Measurements from ENCODE around the gene SWT1.
"Not testable (repeated sequence)": the region's sequence is repeated elsewhere in the genome, so short reads cannot be mapped to it uniquely, and the experiment has no call there.

SWT1 gene

DNA sequence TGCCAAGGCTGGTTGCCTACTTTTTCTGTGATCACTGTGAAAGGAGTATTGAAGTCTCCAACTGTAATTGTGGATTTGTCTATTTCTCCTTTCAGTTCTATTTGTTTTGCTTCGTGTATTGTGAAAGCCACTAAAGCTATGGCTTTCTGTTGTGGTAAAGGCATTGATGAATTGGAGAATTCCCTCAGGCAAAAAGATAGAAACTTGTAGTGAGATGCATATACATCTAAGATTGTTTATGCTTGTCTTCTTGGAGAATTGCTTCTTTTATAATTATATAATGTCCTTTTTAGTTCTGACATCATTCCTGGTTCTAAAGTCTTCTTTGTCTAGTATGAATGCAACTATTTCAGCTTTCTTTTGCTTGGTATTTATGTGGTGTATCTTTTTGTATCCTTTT lies 36.8 kb downstream of the SWT1 start:
- DNase-seq: no peak

DNA sequence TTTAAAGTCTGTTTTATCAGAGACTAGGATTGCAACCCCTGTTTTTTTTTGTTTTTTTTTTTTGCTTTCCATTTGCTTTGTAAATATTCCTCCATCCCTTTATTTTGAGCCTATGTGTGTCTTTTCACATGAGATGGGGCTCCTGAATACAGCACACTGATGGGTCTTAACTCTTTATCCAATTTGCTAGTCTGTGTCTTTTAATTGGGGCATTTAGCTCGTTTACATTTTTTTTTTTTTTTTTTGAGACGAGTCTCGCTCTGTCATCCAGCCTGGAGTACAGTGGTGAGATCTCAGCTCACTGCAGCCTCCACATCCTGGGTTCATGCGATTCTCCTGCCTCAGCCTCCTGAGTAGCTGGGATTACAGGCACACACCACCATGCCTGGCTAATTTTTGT lies 41.7 kb downstream of the SWT1 start:
- DNase-seq: not testable (repeated sequence)

DNA sequence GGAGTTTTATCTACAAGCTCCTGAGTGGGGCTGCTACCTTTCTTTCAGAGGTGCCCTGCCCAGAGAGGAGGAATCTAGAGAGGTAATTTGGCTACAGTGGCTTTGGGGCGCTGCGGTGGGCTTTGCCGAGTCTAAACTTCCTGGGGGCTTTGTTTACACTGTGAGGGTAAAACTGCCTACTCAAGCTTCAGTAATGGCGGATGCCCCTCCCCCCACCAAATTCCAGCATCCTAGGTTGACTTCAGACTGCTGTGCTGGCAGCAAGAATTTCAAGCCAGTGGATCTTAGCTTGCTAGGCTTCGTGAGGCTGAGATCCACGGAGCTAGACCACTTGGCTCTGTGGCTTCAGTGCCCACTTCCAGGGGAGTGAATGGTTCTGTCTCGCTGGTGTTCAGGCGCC lies 43.9 kb downstream of the SWT1 start:
- DNase-seq: no peak

DNA sequence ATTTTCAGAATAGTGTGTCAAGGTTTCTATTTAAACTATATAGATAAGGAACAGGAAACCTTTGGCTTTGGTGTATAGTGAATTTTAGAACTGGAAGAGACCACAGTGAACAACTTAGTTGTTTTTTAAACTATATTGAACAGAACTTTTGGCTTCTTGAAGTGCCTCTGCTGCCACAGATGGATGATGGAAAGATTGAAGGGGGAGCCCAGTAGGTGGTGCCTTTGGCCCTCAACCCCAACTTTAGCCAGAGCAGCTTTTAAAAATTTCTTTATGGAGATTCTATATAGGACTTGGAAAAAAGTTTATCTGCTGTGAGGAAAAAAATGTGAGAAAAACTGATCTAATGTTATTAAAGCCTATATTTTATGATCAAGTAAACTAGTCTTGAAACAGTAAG lies 50.2 kb downstream of the SWT1 start:
- no peak for DNase-seq

DNA sequence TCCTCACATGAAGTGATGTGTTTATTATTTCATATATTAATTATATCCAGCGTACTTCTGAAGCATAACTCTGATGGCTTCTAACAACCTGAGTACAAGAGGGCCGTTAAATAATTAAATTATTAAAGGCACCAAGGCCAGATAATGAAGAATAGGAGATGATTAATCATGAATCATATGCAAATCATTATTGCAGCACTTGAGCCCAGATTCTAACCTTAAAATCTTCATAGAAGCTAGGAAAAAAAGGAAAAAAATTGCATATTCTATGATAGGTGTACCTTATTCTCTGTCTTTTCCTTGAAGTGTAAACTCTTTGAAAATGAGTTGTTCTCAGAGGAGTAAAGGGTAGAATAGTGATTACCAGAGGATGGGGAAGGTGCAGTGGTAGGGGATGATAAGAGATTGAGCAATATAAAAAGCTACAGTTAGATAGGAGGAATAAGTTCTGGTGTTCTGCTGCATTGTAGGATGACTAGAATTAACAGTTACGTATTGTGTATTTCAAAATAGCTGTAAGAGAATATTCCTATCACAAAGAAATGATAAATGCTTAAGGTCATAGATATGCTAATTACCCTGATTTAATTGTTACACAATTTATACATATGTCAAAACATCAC lies 51.1 kb downstream of the SWT1 start:
- no peak for DNase-seq

DNA sequence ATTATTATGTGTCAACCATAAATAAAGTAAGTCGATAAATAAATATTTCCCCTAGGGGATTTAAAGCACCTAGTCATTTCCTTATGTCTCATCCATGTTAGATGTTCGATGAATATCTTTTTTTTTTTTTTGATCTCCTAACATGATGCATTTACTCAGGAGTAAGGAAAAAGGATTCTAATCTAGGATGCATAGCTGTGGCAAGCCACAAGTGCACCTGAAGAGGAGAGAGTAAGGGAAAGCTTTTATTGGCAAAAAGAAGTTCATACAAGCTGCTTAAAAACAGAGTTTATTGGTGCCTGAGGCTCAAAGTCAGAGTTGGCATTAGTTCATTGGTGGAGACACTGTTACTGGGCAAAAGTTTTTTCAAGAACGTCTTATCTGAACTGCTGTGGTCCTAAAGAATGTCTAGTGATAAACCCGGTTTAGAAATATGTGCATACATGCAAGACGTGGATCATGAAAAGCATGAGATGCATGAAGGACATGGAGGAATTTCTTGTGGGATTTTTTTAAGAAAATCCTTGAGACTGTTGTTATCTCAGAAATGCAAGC lies 51.7 kb downstream of the SWT1 start:
- DNase-seq: no peak

DNA sequence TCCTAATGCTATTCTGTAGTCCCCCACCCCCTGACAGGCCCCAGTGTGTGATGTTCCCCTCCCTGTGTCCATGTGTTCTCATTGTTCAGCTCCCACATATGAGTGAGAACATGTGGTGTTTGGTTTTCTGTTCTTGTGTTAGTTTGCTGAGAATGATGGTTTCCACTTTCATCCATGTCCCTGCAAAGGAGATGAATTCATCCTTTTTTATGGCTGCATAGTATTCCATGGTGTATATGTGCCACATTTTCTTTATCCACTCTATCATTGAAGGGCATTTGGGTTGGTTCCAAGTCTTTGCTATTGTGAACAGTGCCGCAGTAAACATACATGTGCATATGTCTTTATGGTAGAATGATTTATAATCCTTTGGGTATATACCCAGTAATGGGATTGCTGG lies 52.4 kb downstream of the SWT1 start:
- not testable (repeated sequence) for DNase-seq

DNA sequence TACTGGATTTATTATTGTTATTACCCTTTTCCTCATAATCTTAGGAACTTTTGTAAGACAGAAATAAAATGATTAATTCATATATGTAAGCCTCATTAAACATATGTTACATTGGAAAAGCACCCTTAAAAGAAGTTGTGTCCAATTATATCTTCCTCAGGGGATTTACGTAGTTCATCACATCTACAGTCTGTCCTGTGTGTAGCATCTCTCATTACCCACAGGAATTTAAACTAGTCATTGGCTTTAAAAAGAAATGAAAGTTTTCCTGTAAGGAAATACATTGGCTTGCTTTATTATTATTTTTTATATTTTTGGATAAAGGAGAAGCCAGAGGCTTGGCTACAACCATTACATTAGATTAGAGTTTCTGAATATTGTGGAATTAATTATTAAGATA lies 56.1 kb downstream of the SWT1 start:
- no peak for DNase-seq

DNA sequence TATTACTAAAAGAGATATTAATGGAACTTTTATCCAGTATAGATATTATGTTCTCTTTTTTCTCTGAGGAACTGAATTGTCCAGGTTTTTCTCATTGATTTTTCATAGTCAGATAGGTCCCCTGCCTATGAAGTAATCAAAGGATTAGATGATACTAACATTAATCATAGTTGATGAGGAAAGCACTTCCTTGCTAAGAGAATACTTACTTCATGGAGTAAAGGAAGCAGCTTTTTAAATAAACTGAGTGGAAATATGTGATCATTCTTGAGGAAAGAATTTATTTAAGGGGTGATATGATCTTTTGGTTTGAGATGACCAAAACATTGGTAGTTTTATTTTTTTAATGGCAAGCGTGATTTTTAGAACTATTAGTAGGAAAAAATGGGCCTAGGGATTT lies 58.9 kb downstream of the SWT1 start:
- no peak for DNase-seq

DNA sequence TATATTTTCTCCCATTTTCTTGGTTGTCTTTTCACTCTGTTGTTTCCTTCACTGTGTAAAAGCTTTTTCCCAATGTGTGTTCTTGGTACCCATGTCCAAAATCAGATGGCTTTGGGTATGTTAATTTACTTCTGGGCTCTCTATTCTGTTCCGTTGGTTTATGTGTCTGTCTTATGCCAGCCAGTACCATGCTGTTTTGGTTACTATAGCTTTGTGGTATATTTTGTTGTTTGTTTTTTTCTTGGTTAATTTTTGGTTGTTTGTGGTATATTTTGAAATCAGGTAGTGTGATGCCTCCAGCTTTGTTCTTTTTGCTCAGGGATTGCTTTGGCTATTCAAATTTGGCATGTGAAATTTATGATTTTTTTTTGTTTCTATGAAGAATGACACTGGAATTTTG lies 67.2 kb downstream of the SWT1 start:
- no peak for DNase-seq

DNA sequence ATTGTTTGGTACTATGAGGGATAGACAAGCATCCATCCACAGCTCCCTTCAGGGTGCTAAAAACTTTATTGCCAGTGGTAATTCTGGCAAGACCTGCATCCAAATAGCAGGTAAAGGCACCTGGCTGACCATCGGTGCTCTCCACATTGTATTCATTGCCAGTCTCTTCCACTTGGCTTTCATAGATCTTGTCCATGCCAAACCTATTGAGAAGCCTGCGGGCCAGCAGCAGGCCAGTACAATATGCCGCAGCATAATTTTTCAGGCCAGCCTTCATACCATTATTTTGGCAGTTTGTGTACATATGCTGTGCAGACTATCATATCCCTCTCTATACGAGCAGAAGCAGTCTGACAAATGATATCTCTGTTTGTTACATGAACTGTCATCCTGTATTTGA lies 70.2 kb downstream of the SWT1 start:
- DNase-seq: no peak

DNA sequence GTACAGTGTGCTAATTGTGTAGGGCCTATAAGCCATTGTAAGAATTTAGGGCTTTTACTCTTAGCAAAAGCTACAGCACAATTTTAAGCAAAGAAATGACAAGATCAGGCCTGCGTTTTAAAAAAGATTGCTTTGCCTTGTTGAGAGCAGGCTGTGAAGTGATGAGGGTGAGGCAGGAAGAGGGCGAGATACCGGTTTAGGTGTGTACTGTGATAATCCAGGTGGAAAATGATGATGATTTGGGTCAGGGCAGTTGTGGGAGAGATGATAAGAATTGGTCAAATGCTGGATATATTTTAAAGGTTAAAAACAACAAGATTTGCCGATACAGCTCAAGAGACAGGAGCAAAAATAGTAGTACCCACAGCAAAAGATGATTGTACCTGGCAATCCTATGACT lies 72.0 kb downstream of the SWT1 start:
- no peak for DNase-seq

DNA sequence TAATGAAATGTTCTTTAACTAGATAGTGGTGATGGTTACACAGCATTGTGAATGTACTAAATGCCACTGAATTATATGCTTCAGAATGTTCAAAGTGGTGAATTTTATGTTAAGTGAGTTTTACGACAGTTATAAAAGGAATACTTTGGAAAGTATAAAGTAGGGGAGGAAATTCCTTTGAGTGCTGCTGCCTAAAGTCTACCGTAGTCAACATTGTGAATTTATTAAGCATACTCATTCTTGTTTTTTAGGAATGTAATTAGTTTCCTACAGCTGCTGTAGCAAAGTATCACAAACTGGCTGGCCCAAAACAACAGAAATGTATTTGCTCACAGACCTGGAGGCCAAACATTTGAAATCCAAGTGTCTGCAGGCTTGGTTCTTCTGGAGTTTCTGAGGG lies 73.0 kb downstream of the SWT1 start:
- no peak for DNase-seq

DNA sequence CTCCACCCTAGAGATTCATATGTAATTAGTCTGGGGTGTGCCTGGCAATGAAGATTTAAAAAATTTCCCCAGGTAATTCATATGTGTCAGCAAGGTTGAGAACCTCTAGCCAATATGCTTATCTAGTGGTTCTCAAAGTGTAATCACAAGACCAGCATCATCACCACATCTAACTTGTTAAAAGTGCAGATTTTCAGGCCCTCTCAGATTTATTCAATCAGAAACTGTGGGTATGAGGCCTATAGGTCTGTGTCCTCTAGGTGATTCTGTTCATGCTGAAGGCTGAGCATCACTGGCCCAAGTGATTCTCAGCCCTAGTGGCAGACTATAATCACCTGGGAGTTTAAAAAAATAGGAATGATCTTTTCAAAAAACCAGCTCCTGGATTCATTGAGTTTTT lies 75.9 kb downstream of the SWT1 start:
- no peak for DNase-seq

DNA sequence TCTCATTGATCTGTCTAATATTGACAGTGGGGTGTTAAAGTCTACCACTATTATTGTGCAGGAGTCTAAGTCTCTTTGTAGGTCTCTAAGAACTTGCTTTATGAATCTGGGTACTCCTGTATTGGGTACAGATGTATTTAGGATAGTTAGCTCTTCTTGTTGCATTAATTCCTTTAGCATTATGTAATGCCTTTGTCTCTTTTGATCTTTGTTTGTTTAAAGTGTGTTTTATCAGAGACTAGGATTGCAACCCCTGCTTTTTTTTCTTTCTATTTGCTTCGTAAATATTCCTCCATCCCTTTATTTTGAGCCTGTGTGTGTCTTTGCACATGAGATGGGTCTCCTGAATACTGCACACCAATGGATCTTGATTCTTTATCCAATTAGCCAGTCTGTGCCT lies 77.2 kb downstream of the SWT1 start:
- DNase-seq: not testable (repeated sequence)

DNA sequence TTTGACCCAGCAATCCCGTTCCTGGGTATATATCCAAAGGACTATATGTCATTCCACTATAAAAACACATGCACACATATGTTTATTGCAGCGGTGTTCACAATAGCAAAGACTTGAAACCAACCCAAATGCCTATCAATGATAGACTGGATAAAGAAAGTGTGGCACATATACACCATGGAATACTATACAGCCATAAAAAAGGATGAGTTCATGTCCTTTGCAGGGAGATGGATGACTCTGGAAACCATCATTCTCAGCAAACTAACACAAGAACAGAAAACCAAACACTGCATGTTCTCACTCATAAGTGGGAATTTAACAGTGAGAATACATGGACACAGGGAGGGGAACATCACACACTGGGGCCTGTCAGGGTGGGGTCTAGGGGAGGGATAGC lies 80.2 kb downstream of the SWT1 start:
- DNase-seq: not testable (repeated sequence)

DNA sequence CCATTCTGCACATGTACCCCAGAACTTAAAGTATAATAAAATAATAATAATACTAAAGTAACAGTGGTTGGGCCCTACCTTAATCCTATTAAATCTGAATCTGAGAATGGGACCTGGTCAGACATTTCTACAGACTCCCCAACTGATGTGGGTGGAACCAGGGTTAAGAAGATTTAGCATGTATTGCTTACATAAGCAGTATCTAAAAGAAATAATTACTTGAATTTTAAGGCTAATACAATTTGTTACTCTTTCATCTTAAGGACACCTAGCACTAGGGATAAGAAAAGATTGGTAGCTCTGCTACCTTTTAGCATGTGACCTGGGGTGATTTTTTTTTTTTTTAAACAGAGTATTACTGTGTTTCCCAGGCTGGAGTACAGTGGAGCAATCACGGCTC lies 80.7 kb downstream of the SWT1 start:
- no peak for DNase-seq

DNA sequence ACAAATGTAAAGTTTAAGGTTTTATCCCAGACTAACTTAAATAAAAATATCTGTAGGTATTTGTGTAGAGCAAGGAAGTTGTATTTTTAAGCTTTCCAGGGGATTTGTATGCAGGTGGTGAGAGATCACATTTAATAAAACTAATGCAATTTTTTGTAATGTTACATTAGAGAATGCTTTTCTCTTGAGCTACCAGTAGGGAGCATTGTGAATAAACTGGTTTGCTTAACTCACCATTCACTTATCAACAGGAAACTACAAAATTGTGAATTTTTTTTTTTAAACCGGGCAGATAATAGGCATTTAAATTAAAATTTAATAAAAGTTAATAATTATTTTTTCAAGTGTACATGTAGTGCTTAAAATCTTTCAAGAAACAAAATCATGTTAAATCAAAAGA lies 81.5 kb downstream of the SWT1 start:
- no peak for DNase-seq

DNA sequence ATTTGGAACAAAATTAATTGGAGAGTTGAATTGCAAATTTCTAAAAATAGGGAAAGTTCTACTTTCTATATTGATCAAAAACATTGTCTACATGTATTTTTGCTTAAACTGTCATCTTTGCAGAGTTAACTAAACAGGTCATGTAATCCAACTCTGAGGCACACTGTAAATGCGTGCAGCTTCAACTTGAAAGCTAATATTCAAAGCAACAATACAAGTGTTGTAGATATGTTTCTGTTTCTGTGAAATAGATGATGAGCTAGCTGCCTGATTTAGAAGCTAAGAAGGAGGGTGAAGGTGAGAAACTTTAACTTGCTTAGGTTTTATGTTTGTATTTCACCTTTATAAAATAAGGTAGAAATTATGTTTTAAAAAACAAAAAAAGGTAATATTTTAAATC lies 82.9 kb downstream of the SWT1 start:
- no peak for DNase-seq

DNA sequence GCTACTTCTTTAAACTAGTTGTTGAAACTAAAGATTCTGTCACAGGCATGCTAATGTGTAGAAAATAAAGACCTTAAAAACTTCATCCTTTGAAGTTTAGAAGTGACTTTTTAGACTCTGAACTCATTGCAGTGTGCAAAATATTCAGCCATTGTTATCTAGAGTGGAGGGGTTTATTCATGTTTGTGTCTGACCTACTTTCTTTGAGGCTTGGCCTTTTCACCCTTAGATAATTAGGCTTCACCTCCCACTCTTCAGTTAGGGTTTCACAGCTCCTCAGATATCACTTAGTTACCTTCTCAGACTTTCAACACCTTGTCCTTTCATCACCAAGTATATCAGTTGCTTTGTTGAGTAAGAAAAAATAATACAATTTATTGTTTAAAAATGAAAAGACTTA lies 84.2 kb downstream of the SWT1 start:
- DNase-seq: no peak

DNA sequence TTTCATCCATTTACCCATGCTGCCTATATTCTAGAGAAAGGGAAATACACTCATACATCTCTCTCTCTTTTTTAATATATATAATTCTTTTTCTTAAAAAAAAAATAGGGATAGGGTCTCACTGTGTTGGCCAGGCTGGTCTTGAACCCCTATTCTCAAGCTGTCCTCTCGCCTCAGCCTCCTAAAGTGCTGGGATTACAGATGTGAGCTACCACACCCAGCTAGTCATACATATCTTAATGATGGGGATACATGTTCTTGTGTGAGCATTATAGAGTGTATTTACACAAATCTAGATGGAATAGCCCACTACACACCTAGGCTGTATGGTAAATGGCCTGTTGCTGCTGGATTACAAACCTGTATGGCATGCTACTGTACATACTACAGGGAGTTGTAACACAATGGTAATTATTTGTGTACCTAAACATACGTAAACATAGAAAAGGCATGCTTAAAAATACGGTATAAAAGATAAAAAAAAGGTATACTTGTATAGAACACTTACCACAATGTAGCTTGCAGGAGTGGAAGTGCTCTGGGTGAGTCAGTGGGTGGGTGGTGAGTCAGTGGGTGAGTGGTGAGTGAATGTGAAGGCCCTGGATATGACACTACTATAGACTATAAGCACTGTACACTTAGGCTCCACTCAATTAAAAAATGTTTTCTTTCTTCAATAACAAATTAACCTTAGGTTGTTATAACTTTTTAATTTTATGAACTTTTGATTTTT lies 87.2 kb downstream of the SWT1 start:
- no peak for DNase-seq

DNA sequence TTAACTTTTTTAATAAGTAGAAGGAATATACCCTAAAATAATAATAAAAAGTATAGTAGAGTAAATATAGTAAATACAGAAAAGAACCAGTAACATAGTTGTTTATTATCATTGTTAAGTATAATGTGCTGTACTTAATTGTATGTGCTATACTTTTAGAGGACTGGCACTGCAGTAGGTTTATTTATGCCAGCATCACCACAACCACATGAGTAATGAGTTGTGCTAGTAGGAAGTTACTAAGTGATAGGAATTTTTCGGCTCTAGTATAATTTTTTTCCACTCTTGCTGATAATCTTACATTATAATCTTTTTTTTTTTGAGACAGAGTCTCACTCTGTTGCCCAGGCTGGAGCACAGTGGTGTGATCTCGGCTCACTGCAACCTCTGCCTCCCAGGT lies 88.5 kb downstream of the SWT1 start:
- no peak for DNase-seq

DNA sequence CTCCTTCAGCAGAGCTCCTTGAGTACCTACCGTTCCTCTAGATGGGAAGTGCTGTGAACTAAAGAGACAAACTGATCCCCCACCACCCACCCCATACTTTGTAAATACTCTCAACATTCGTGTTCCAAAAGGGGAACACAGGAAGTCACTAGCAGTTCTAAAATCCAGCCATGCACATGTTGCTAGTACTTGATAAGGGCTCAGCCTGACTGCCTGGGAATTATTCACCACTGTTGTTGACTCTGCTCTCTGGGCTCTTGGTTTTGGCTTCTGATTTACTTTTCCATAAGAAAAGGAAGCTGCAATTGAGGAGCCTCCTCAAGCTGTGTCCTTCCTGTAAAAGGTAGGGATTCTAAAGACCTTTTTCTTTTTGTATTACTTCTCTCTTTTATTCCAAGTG lies 92.6 kb downstream of the SWT1 start:
- no peak for DNase-seq

DNA sequence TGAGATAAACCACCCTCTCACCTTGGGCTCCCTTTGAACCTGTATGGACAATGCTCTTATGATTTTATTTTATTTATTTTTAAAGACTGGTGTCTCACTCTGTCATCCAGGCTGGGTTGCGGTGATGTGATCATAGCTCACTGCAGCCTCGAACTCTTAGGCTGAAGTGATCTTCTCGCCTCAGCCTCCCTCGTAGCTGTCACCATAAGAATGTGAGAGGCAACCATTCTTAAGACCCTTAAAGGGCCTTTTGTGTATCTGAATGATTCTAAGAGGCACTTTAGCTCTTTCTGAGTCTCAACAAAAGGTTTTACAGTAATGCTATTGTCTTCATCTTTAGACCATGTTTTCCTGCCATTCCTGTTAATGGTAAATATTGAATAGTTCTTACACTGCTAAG lies 93.1 kb downstream of the SWT1 start:
- DNase-seq: no peak

DNA sequence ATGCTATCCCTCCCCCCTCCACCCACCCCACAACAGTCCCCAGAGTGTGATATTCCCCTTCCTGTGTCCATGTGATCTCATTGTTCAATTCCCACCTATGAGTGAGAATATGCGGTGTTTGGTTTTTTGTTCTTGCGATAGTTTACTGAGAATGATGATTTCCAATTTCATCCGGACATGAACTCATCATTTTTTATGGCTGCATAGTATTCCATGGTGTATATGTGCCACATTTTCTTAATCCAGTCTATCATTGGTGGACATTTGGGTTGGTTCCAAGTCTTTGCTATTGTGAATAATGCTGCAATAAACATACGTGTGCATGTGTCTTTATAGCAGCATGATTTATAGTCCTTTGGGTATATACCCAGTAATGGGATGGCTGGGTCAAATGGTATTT lies 95.0 kb downstream of the SWT1 start:
- DNase-seq: not testable (repeated sequence)

Data from NCI-H345 (cell line).